ENCODE measurements around the gene IFIT3.
"Not testable (repeated sequence)": the region's sequence is repeated elsewhere in the genome, so short reads cannot be mapped to it uniquely, and the experiment has no call there.

The IFIT3 gene

GRCh38 chr10:89281606-89282395, 46.0 kb upstream of the IFIT3 start:
- H3K9ac ChIP-seq: no peak overlapping the region
- peak overlapping the region; percentile 30 for H2AFZ ChIP-seq
- peaks cover 9% of the 10 kb centered on the region for H3K4me1 ChIP-seq
- H3K4me2 ChIP-seq (ENCODE audit: low read length): no peak overlapping the region
- no peak for TF ChIP-seq CTCF (IDR thresholded peaks at IDR 0.05)
- no peaks in the 10 kb centered on the region for H3K27me3 ChIP-seq (ENCODE audit: control insufficient read depth, insufficient read depth, low read length)
- H3K9me3 ChIP-seq (ENCODE audit: control insufficient read depth, low read length): no peaks in the 10 kb centered on the region
- H3K4me3 ChIP-seq (ENCODE audit: low read depth, low read length): no peak overlapping the region
- H3K79me2 ChIP-seq: no peaks in the 10 kb centered on the region
- H3K27ac ChIP-seq: no peak overlapping the region
- H3K36me3 ChIP-seq (ENCODE audit: control insufficient read depth, insufficient read depth, low read length): no peaks in the 10 kb centered on the region

DNA sequence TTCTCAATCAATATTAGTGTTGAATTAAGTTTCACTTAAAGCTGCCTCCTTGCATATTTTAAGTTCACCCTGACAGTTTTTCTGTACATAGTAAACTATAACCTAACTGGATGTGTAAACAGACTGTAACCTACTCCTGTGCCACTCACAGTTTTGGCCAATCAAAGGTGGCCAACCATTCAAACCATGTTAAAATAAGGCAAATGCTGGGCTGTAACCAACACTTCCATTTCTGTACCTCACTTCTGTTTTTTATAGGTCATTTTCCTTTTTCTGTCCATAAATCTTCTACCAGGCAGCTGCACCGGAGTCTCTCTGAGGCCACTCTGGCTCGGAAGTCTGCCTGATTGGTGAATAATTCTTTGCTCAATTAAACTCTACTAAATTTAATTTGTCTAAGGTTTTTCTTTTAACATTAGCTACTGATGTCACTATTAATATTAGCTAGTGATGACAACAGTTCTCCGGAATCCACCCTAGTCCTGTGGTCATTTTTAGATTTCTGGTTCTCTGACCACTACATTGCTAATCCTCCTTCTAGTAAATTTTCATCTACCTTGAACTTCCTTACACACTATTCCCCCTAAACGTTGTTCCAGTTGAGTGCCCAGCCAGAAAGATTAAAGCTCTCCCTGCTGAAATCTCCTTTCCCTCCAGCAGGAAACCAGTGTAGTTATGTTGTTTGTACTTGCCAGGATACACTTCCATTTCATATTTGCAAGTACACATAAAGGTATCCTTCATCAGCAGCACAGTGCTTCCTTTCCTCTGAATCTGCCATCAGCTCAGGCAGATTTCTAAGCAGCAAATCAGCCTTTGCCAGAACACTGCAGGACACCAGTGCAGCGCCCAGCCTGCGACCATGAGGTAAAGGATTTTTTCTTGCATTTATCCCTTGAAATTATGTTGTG, 44.5 kb upstream of the IFIT3 start:
- no peak for TF ChIP-seq CTCF (IDR thresholded peaks at IDR 0.05)
- peak overlapping the region; percentile 63 for H2AFZ ChIP-seq
- no peaks in the 10 kb centered on the region for H3K9me3 ChIP-seq (ENCODE audit: control insufficient read depth, low read length)
- H3K4me3 ChIP-seq (ENCODE audit: low read depth, low read length): no peak overlapping the region
- no peaks in the 10 kb centered on the region for H3K79me2 ChIP-seq
- H3K9ac ChIP-seq: no peak overlapping the region
- no peak overlapping the region for H3K4me2 ChIP-seq (ENCODE audit: low read length)
- no peaks in the 10 kb centered on the region for H3K36me3 ChIP-seq (ENCODE audit: control insufficient read depth, insufficient read depth, low read length)
- H3K27ac ChIP-seq: peak overlapping the region; percentile 1
- H3K4me1 ChIP-seq: peaks cover 9% of the 10 kb centered on the region
- H3K27me3 ChIP-seq (ENCODE audit: control insufficient read depth, insufficient read depth, low read length): no peaks in the 10 kb centered on the region

DNA sequence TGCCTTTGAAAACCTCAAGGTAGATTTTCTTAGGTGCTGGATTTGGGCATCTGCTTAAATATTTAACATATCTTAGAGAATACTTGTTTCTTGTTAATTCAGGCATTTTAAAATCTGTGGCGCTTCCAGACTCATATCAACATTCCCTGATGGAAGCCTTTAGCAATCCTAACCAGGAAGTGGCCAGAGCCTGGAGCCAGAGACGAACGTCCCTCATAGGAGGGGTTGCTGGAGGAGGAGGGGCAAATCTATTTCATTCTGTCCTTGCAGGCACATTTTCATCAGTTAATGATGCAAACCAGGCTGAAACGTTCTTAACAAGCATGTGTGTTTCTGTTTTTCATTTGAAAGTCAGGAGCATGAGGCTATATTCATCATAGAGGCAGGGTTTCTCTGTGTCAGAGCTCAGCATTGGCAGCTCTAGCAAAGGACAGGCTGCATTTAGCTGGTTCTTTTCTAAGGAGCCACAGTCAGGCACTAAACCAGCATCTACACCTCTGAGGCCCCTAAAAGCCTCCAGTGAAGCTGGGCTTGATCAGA, 43.8 kb upstream of the IFIT3 start:
- no peak for TF ChIP-seq CTCF (IDR thresholded peaks at IDR 0.05)
- Histone ChIP-seq H2AFZ (peak overlapping the region; percentile 63), H3K27me3 (ENCODE audit: control insufficient read depth, insufficient read depth, low read length) (no peaks in the 10 kb centered on the region), H3K9me3 (ENCODE audit: control insufficient read depth, low read length) (no peaks in the 10 kb centered on the region), H3K4me3 (ENCODE audit: low read depth, low read length) (no peak overlapping the region), H3K79me2 (no peaks in the 10 kb centered on the region), H3K9ac (no peak overlapping the region), H3K27ac (peak overlapping the region; percentile 1), H3K4me2 (ENCODE audit: low read length) (no peak overlapping the region), H3K4me1 (peaks cover 9% of the 10 kb centered on the region), H3K36me3 (ENCODE audit: control insufficient read depth, insufficient read depth, low read length) (no peaks in the 10 kb centered on the region)

GRCh38 chr10:89284711-89285110, 43.1 kb upstream of the IFIT3 start:
- H3K4me3 ChIP-seq (ENCODE audit: low read depth, low read length); H3K9ac ChIP-seq: not testable (repeated sequence)

DNA sequence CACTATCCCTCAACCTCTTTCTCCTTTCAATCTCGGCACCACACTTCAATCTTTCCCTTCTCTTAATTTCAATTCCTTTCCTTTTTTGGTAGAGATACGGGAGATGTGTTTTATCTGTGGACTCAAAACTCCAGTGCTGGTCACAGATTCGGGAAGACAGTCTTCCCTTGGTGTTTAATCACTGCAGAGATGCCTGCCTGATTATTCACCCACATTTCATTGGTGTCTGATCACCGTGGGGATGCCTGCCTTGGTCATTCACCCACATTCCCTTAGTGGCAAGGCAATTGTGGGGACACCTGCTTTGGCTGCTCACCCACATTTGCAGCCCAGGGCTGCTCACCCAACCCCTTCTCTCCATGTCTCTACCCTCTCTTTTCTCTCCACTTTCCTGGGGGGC, 42.5 kb upstream of the IFIT3 start:
- H3K79me2 ChIP-seq; H3K27me3 ChIP-seq (ENCODE audit: control insufficient read depth, insufficient read depth, low read length); H3K4me3 ChIP-seq (ENCODE audit: low read depth, low read length); H3K27ac ChIP-seq; H3K4me2 ChIP-seq (ENCODE audit: low read length); H3K9ac ChIP-seq; H3K4me1 ChIP-seq; H3K9me3 ChIP-seq (ENCODE audit: control insufficient read depth, low read length); H2AFZ ChIP-seq; H3K36me3 ChIP-seq (ENCODE audit: control insufficient read depth, insufficient read depth, low read length): not testable (repeated sequence)

More at GRCh38 chr10:89284711-89285110, 43.1 kb upstream of the IFIT3 start:
- not testable (repeated sequence) for H3K27ac ChIP-seq; H2AFZ ChIP-seq; H3K4me1 ChIP-seq; H3K36me3 ChIP-seq (ENCODE audit: control insufficient read depth, insufficient read depth, low read length); H3K79me2 ChIP-seq; H3K27me3 ChIP-seq (ENCODE audit: control insufficient read depth, insufficient read depth, low read length); H3K4me2 ChIP-seq (ENCODE audit: low read length); H3K9me3 ChIP-seq (ENCODE audit: control insufficient read depth, low read length)
